ENCODE results near the gene RPTOR.

Gene RPTOR

GRCh38 chr17:80923211-80924110, 378.8 kb downstream of the RPTOR start:
- no peak for TF ChIP-seq CTCF (IDR thresholded peaks at IDR 0.05; ENCODE audit: low read depth, low read length, missing control alignments)
- no peak overlapping the region for H3K4me3 ChIP-seq (ENCODE audit: low read depth, low read length)
- in situ Hi-C loops (cut with HindIII; ENCODE audit: low sequenced_read_pairs), result no loop called here
- no peak for DNase-seq (ENCODE audit: low read depth)

- H3K4me3 ChIP-seq (ENCODE audit: low read depth, low read length), result no peak overlapping the region
- DNase-seq (ENCODE audit: low read depth), result no peak
- no peak for TF ChIP-seq CTCF (IDR thresholded peaks at IDR 0.05; ENCODE audit: low read depth, low read length, missing control alignments)
- in situ Hi-C loops (cut with HindIII; ENCODE audit: low sequenced_read_pairs), result no loop called here
Observed at GRCh38 chr17:80924111-80924806, 379.6 kb downstream of the RPTOR start.

GRCh38 chr17:80924807-80925610, 380.4 kb downstream of the RPTOR start:
- no peak overlapping the region for H3K4me3 ChIP-seq (ENCODE audit: low read depth, low read length)
- DNase-seq (ENCODE audit: low read depth), result no peak
- in situ Hi-C loops (cut with HindIII; ENCODE audit: low sequenced_read_pairs), result no loop called here
- TF ChIP-seq CTCF (IDR thresholded peaks at IDR 0.05; ENCODE audit: low read depth, low read length, missing control alignments), result no peak

- in situ Hi-C loops (cut with HindIII; ENCODE audit: low sequenced_read_pairs), result no loop called here
- TF ChIP-seq CTCF (IDR thresholded peaks at IDR 0.05; ENCODE audit: low read depth, low read length, missing control alignments), result no peak
- H3K4me3 ChIP-seq (ENCODE audit: low read depth, low read length), result no peak overlapping the region
- DNase-seq (ENCODE audit: low read depth), result no peak
Observed at GRCh38 chr17:80925688-80926335, 381.2 kb downstream of the RPTOR start.

- no peak for TF ChIP-seq CTCF (IDR thresholded peaks at IDR 0.05; ENCODE audit: low read depth, low read length, missing control alignments)
- no peak overlapping the region for H3K4me3 ChIP-seq (ENCODE audit: low read depth, low read length)
- no peak for DNase-seq (ENCODE audit: low read depth)
- in situ Hi-C loops (cut with HindIII; ENCODE audit: low sequenced_read_pairs), result no loop called here
Observed at GRCh38 chr17:80926591-80927250, 382.1 kb downstream of the RPTOR start.
